Common myeloid progenitor, CD34-positive (primary cell): ENCODE results near the gene TXNDC8.

Experiments
- CTCF ChIA-PET: fragments of 350-600 bp; sonication (Branson Sonifier 250); formaldehyde crosslinking; loops from one replicate; lab custom pipeline; 2021; ENCODE audit warnings: antibody characterized with exemption; lab: Charles Lee
- POLR2A ChIA-PET: fragments of 350-600 bp; sonication (Branson Sonifier 250); formaldehyde crosslinking; loops from one replicate; lab custom pipeline; 2021; ENCODE audit warnings: antibody characterized with exemption; lab: Charles Lee
- DNase-seq, 3 donors: peaks; one replicate each; pipeline versions ENCODE4 v3.0.0 to v3.0.0-alpha.2; 2013
- H3K27ac ChIP-seq, 2 experiments: 1 replicate in 1 of 2; 2 replicates in 1 of 2; pipeline ENCODE4 v1.7.0; 2013; ENCODE audit warnings: inconsistent platforms in 2 of 2, low read length in 2 of 2, mild to moderate bottlenecking in 2 of 2, low read depth in 1 of 2, moderate library complexity in 1 of 2; ENCODE audit not compliant: severe bottlenecking in 2 of 2, insufficient read depth in 1 of 2, poor library complexity in 1 of 2
- H3K27me3 ChIP-seq, 5 experiments: replicated peaks in 2 of 5; 1 replicate in 3 of 5; 2 replicates in 2 of 5; pipeline versions ENCODE4 v1.6.1 to v1.7.0; 2013; ENCODE audit warnings: low read length in 4 of 5, mild to moderate bottlenecking in 2 of 5, moderate library complexity in 2 of 5, inconsistent platforms in 1 of 5; ENCODE audit not compliant: insufficient read depth in 5 of 5, control insufficient read depth in 4 of 5
- H3K36me3 ChIP-seq, 4 experiments: 1 replicate in 2 of 4; 2 replicates in 2 of 4; pipeline versions ENCODE4 v1.6.1 to v1.7.0; 2013; ENCODE audit warnings: low read length in 3 of 4, control low read depth in 1 of 4, mild to moderate bottlenecking in 1 of 4; ENCODE audit not compliant: control insufficient read depth in 4 of 4, insufficient read depth in 4 of 4
- H3K4me1 ChIP-seq, 4 experiments: 1 replicate in 3 of 4; 2 replicates in 1 of 4; pipeline versions ENCODE4 v1.6.1 to v1.7.1; 2013; ENCODE audit warnings: low read length in 3 of 4, mild to moderate bottlenecking in 3 of 4, control low read depth in 1 of 4, inconsistent platforms in 1 of 4, moderate library complexity in 1 of 4; ENCODE audit not compliant: control insufficient read depth in 4 of 4, insufficient read depth in 4 of 4; ENCODE audit errors: control extremely low read depth in 1 of 4
- H3K4me3 ChIP-seq, 7 experiments: 1 replicate in 4 of 7; 2 replicates in 3 of 7; pipeline versions ENCODE4 v1.5.1 to v1.7.0; 2013; ENCODE audit warnings: mild to moderate bottlenecking in 7 of 7, low read length in 6 of 7, moderate library complexity in 6 of 7, inconsistent platforms in 2 of 7, low read depth in 2 of 7, control low read depth in 1 of 7; ENCODE audit not compliant: insufficient read depth in 4 of 7, control insufficient read depth in 1 of 7; ENCODE audit errors: extremely low read depth in 1 of 7
- H3K9me3 ChIP-seq, 5 experiments: 1 replicate in 4 of 5; 2 replicates in 1 of 5; pipeline versions ENCODE4 v1.6.1 to v1.7.1; 2013; ENCODE audit warnings: low read length in 4 of 5, mild to moderate bottlenecking in 2 of 5, inconsistent platforms in 1 of 5, low read depth in 1 of 5, moderate library complexity in 1 of 5; ENCODE audit not compliant: control insufficient read depth in 4 of 5, insufficient read depth in 2 of 5; ENCODE audit errors: control extremely low read depth in 1 of 5
- WGBS: methylation state at CpG from one replicate; pipeline ENCODE4 v1.1.5; 2013; ENCODE audit not compliant: insufficient coverage; 5-methylcytosine and 5-hydroxymethylcytosine counted together

Gene TXNDC8

GRCh38 chr9:110329639-110330230, 7.9 kb downstream of the TXNDC8 start:
- CTCF ChIA-PET = no interaction called here
- peak; percentile 8 to 86 (median 77) for DNase-seq
- Histone ChIP-seq H3K4me1 (peaks cover 0 to 22% (median 10%) of the 10 kb centered on the region in 4 experiments), H3K36me3 (no peaks in the 10 kb centered on the region), H3K27me3 (no peaks in the 10 kb centered on the region), H3K4me3 (no peak overlapping the region), H3K27ac (no peak overlapping the region), H3K9me3 (peaks cover 0 to 2% (median 0%) of the 10 kb centered on the region in 5 experiments)
- 67% methylated on average over 4 of the region's 5 CpGs for WGBS
- POLR2A ChIA-PET = no interaction called here

- Histone ChIP-seq H3K4me3 (no peak overlapping the region), H3K4me1 (peaks cover 0 to 13% (median 5%) of the 10 kb centered on the region in 4 experiments), H3K27me3 (no peaks in the 10 kb centered on the region), H3K9me3 (peaks cover 0 to 2% (median 0%) of the 10 kb centered on the region in 5 experiments), H3K36me3 (no peaks in the 10 kb centered on the region), H3K27ac (no peak overlapping the region)
- ChIA-PET CTCF (no interaction called here), POLR2A (no interaction called here)
- DNase-seq = no peak
- WGBS = 100% methylated on average over 1 of the region's 1 CpG
Measured at GRCh38 chr9:110328763-110329162, 8.9 kb downstream of the TXNDC8 start.

- Histone ChIP-seq H3K36me3 (no peaks in the 10 kb centered on the region), H3K9me3 (peaks cover 0 to 2% (median 0%) of the 10 kb centered on the region in 5 experiments), H3K27me3 (no peaks in the 10 kb centered on the region), H3K4me1 (peaks cover 0 to 12% (median 5%) of the 10 kb centered on the region in 4 experiments), H3K27ac (no peak overlapping the region), H3K4me3 (no peak overlapping the region)
- no CpG with 5 or more reads among the region's 1 CpG for WGBS
- CTCF ChIA-PET = no interaction called here
- POLR2A ChIA-PET = no interaction called here
- no peak for DNase-seq
Measured at GRCh38 chr9:110327716-110328115, 9.9 kb downstream of the TXNDC8 start.

GRCh38 chr9:110323818-110324217, 13.8 kb downstream of the TXNDC8 start:
- DNase-seq = no peak
- Histone ChIP-seq H3K4me1 (peaks cover 0 to 12% (median 0%) of the 10 kb centered on the region in 4 experiments), H3K36me3 (no peaks in the 10 kb centered on the region), H3K27ac (no peak overlapping the region), H3K9me3 (no peaks in the 10 kb centered on the region), H3K4me3 (no peak overlapping the region), H3K27me3 (no peaks in the 10 kb centered on the region)
- CTCF ChIA-PET = no interaction called here
- POLR2A ChIA-PET = no interaction called here

- Histone ChIP-seq H3K4me1 (peaks cover 5 to 20% (median 6%) of the 10 kb centered on the region in 4 experiments), H3K27ac (no peak overlapping the region), H3K4me3 (no peak overlapping the region), H3K27me3 (no peaks in the 10 kb centered on the region), H3K36me3 (no peaks in the 10 kb centered on the region), H3K9me3 (no peaks in the 10 kb centered on the region)
- ChIA-PET POLR2A (no interaction called here), CTCF (interaction anchor here (1.2 kb wide), 2 partner anchors 10 to 63 kb away, joined by 3 read pairs; no protein-coding TSS in a partner anchor)
- DNase-seq = peak; percentile 46 to 85 (median 75)
- WGBS = no CpG with 5 or more reads among the region's 3 CpGs
Measured at GRCh38 chr9:110320651-110321445, 16.8 kb downstream of the TXNDC8 start.

- CTCF ChIA-PET = interaction anchor here (1.2 kb wide), 1 partner anchor 9 kb away, joined by 3 read pairs; no protein-coding TSS in a partner anchor
- Histone ChIP-seq H3K27me3 (no peaks in the 10 kb centered on the region), H3K27ac (no peak overlapping the region), H3K9me3 (no peaks in the 10 kb centered on the region), H3K4me1 (peaks cover 5 to 20% (median 6%) of the 10 kb centered on the region in 4 experiments), H3K36me3 (no peaks in the 10 kb centered on the region), H3K4me3 (no peak overlapping the region)
- POLR2A ChIA-PET = no interaction called here
- WGBS = no CpG with 5 or more reads among the region's 4 CpGs
- no peak for DNase-seq
Measured at GRCh38 chr9:110319781-110320492, 17.7 kb downstream of the TXNDC8 start.
